Measurements from ENCODE around the gene FBRSL1. TPM values are rescaled to one million over a fixed set of nuclear protein-coding genes. Genes with fewer than 3 reads are reported as not detected.
"Not testable (repeated sequence)": the region's sequence is repeated elsewhere in the genome, so short reads cannot be mapped to it uniquely, and the experiment has no call there.

The FBRSL1 gene
- 26.1 TPM for total RNA-seq

- peak; percentile 90 for ATAC-seq
These were observed at the start of gene FBRSL1 for GRCh38 chr12:132489602-132490266. Gene FBRSL1 (plus strand): TSS chr12:132490151.

GRCh38 chr12:132440420-132440819 lies 49.5 kb upstream of the FBRSL1 start:
- ATAC-seq, result not testable (repeated sequence)

- ATAC-seq, result no peak
These were observed 47.8 kb upstream of the FBRSL1 start for GRCh38 chr12:132441871-132442863.

GRCh38 chr12:132443091-132443490 lies 46.9 kb upstream of the FBRSL1 start:
- no peak for ATAC-seq

GRCh38 chr12:132444283-132444682 lies 45.7 kb upstream of the FBRSL1 start:
- ATAC-seq, result no peak

GRCh38 chr12:132444957-132445883 lies 44.7 kb upstream of the FBRSL1 start:
- peak; percentile 58 for ATAC-seq

GRCh38 chr12:132445884-132446632 lies 43.9 kb upstream of the FBRSL1 start:
- peak; percentile 81 for ATAC-seq

GRCh38 chr12:132446633-132447326 lies 43.2 kb upstream of the FBRSL1 start:
- ATAC-seq, result peak; percentile 12

GRCh38 chr12:132447327-132447720 lies 42.6 kb upstream of the FBRSL1 start:
- ATAC-seq, result no peak

GRCh38 chr12:132447731-132448462 lies 42.1 kb upstream of the FBRSL1 start:
- no peak for ATAC-seq

- no peak for ATAC-seq
These were observed 41.5 kb upstream of the FBRSL1 start for GRCh38 chr12:132448463-132448820.

- ATAC-seq, result no peak
These were observed 40.2 kb upstream of the FBRSL1 start for GRCh38 chr12:132449565-132450417.

- ATAC-seq, result no peak
These were observed 39.4 kb upstream of the FBRSL1 start for GRCh38 chr12:132450418-132451171.

GRCh38 chr12:132451172-132451835 lies 38.6 kb upstream of the FBRSL1 start:
- peak; percentile 15 for ATAC-seq

GRCh38 chr12:132451836-132452195 lies 38.1 kb upstream of the FBRSL1 start:
- no peak for ATAC-seq

GRCh38 chr12:132452596-132453350 lies 37.2 kb upstream of the FBRSL1 start:
- no peak for ATAC-seq

Measured in esophagus mucosa (tissue), 1 donor.